Activated naive CD8-positive, alpha-beta T cell treated with anti-CD3 and anti-CD28 coated beads, Interleukin-2, amount 50 U/mL, for 24 hours (primary cell): ENCODE measurements around the gene TEX53.

Source experiments
- ATAC-seq: fragments of 150-1000 bp; cut with Tn5 transposase; one replicate; pipeline ENCODE4 v1.10.0; 2021
- DNase-seq: peaks from one replicate; pipeline ENCODE4 v3.0.0; 2021
- H3K27ac Mint-ChIP-seq: one replicate; pipeline ENCODE4 v1.8.0; 2021; ENCODE audit warnings: mild to moderate bottlenecking, mixed read lengths
- H3K27me3 Mint-ChIP-seq: one replicate; pipeline ENCODE4 v1.8.0; 2021; ENCODE audit warnings: mixed read lengths
- H3K36me3 Mint-ChIP-seq: one replicate; pipeline ENCODE4 v1.8.0; 2021; ENCODE audit warnings: low read depth, mixed read lengths
- H3K4me1 Mint-ChIP-seq: one replicate; pipeline ENCODE4 v1.8.0; 2021; ENCODE audit warnings: mixed read lengths
- H3K4me3 Mint-ChIP-seq: one replicate; pipeline ENCODE4 v1.8.0; 2021; ENCODE audit warnings: mild to moderate bottlenecking, moderate library complexity, mixed read lengths
- H3K9me3 Mint-ChIP-seq: one replicate; pipeline ENCODE4 v1.8.0; 2021; ENCODE audit warnings: mixed read lengths

The TEX53 gene

DNA sequence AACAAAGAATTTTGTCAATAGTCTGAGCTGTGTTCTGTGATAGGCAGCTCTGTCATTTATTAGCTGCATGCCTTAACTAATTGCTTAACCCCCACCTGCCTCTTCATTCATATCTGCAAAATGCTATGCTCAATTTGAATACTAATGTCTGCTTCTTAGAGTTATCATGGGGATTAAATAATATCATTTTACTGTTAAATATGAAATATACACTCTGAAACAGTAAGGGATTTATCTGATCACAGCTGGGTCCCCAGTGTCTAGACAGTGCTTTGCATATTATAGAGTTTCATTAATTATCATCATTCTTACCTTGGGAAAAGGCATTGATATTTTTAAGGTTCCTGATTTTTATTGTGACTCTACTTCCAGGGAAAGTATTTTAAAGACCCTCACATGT is 12.4 kb upstream of the TEX53 start:
- peaks cover 1% of the 10 kb centered on the region for H3K27me3 Mint-ChIP-seq
- H3K9me3 Mint-ChIP-seq = no peaks in the 10 kb centered on the region
- no peak overlapping the region for H3K4me3 Mint-ChIP-seq
- peaks cover 21% of the 10 kb centered on the region for H3K4me1 Mint-ChIP-seq
- no peak overlapping the region for H3K27ac Mint-ChIP-seq
- ATAC-seq (no peak), DNase-seq (no peak)
- H3K36me3 Mint-ChIP-seq = peaks cover 1% of the 10 kb centered on the region

- Mint-ChIP-seq H3K27ac (no peak overlapping the region), H3K4me3 (no peak overlapping the region), H3K4me1 (peaks cover 12% of the 10 kb centered on the region), H3K9me3 (no peaks in the 10 kb centered on the region), H3K27me3 (no peaks in the 10 kb centered on the region), H3K36me3 (peaks cover 1% of the 10 kb centered on the region)
- DNase-seq (no peak), ATAC-seq (no peak)
These were observed 10.5 kb upstream of the TEX53 start for GRCh38 chr9:114668146-114668545.

- ATAC-seq (peak; percentile 59), DNase-seq (no peak)
- Mint-ChIP-seq H3K27me3 (no peaks in the 10 kb centered on the region), H3K4me3 (no peak overlapping the region), H3K4me1 (peaks cover 18% of the 10 kb centered on the region), H3K36me3 (no peaks in the 10 kb centered on the region), H3K9me3 (no peaks in the 10 kb centered on the region), H3K27ac (no peak overlapping the region)
These were observed 9.2 kb upstream of the TEX53 start for GRCh38 chr9:114666851-114667250.

- no peaks in the 10 kb centered on the region for H3K9me3 Mint-ChIP-seq
- H3K27ac Mint-ChIP-seq = no peak overlapping the region
- no peak for ATAC-seq
- no peaks in the 10 kb centered on the region for H3K27me3 Mint-ChIP-seq
- DNase-seq = no peak
- peaks cover 18% of the 10 kb centered on the region for H3K4me1 Mint-ChIP-seq
- no peaks in the 10 kb centered on the region for H3K36me3 Mint-ChIP-seq
- H3K4me3 Mint-ChIP-seq = no peak overlapping the region
These were observed 8.8 kb upstream of the TEX53 start for GRCh38 chr9:114666401-114666800.

DNA sequence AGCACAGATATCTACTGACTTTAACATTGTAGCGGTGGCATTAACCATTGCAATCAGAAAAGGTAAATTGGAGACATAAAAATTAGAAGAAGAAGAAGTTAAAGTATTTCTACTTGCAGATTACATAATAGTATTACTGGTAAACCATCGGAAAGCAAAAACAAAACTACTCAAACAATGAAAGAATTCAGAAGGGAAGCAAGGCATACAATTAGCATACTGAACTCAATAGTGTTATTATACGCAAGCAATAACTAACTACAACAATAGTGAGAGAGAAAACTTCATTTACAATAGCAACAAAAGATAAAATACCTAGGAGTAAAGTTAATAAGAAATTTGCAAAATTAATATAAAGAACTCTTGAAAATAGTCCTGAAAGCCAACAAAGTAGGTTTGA is 6.6 kb upstream of the TEX53 start:
- Mint-ChIP-seq H3K27me3 (no peaks in the 10 kb centered on the region), H3K27ac (no peak overlapping the region), H3K4me1 (peaks cover 18% of the 10 kb centered on the region), H3K9me3 (no peaks in the 10 kb centered on the region), H3K4me3 (no peak overlapping the region), H3K36me3 (no peaks in the 10 kb centered on the region)
- no peak for ATAC-seq
- no peak for DNase-seq

DNA sequence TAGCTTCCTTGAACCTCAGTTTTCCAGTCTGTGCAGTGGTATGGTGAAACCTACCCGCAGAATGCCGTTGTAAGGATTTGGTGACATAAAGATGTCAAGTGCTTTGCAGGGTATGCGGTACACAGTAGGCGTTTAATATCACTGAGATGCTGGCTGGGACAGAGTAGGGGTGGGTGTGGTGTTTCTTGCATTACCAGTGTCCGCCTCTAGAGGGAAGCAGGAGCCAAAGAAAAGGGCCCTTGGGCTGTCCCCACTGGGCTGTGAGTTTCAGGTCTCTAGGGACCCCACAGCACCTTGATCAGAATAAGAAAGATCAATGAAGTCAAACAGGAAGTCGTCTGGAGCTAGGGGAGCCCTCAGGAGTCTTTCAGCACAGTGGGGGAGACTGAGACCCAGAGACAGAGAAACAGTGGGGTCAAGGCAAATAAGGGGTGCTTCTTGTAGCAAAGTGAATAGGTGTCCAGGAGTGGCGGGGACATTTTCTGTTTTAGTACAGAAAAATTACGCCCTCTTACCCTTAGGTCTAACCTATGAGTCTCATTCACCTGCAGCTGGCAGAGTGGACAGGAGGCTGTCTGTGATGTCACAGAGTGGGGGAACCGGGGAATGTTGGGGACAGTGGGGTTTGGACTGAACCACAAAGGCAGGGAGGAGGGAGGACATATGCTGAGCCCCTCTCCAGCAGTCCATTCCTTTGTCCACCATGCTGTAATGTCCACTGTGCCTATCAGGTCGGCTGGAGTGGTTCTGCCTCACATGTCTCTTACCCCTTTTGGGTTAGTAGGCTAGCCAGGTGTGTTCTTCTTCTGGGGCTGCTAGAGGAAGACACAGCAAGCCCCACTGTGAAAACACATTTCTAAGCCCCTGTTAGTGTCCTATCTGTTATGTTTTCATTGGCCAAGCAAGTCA is 4.7 kb upstream of the TEX53 start:
- Mint-ChIP-seq H3K27ac (no peak overlapping the region), H3K9me3 (no peaks in the 10 kb centered on the region), H3K4me3 (no peak overlapping the region), H3K27me3 (no peaks in the 10 kb centered on the region), H3K36me3 (no peaks in the 10 kb centered on the region), H3K4me1 (peaks cover 17% of the 10 kb centered on the region)
- ATAC-seq = peak; percentile 92
- peak; percentile 77 for DNase-seq

DNA sequence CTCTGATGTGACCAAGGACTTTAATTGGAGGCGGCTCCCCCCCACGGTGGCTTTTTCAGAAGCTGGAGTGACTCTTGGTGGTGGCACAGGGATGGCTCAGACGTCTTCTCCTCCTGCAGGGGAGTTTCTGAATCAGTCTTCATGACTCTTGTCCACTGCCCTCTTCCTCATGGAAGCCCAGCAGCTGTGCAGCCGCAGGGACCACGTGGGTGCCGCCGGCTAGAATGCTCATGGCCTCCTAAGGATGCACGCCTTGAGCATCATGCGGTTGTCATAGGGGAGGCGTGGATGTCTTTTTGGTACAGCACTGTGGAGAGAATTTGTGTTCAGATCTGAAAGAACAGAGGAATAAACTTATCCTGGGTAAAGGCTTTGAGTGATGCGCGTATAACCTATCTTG is 1.3 kb downstream of the TEX53 start:
- no peak for ATAC-seq
- Mint-ChIP-seq H3K27ac (no peak overlapping the region), H3K4me1 (peaks cover 24% of the 10 kb centered on the region), H3K9me3 (no peaks in the 10 kb centered on the region), H3K36me3 (peaks cover 4% of the 10 kb centered on the region), H3K4me3 (no peak overlapping the region), H3K27me3 (no peaks in the 10 kb centered on the region)
- no peak for DNase-seq

GRCh38 chr9:114655689-114656088 is 1.9 kb downstream of the TEX53 start:
- Mint-ChIP-seq H3K36me3 (peaks cover 6% of the 10 kb centered on the region), H3K4me1 (peaks cover 27% of the 10 kb centered on the region), H3K4me3 (no peak overlapping the region), H3K27me3 (no peaks in the 10 kb centered on the region), H3K27ac (no peak overlapping the region), H3K9me3 (no peaks in the 10 kb centered on the region)
- no peak for DNase-seq
- ATAC-seq = no peak

DNA sequence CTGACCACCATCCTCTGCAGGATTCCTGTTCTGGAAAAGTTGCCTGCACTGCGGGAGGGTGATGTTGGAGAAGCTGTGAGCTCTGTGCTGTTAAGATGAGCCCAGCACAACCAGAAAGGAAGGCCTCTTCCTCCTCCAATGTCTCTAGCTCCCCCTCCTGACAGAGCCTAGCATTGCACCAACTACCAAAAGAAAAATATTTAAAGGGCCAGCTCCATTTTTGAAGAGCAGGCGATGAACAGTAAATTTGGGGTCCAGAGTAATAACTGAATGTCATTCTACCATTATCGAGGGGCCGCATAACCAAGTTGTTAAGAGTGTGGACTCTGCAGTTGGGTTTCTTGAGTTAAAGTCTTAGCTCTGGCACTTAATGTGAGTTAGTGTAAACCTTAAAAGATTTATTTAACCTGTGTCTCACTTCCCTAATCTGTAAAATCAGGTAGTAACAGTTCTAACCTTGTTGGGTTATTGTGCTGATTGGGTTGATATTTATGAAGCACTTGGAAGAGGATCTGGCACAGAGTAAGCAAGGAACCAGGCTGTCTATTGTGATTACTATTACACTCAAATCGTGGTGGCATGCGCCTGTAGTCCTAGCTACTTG is 3.9 kb downstream of the TEX53 start:
- H3K36me3 Mint-ChIP-seq = peaks cover 17% of the 10 kb centered on the region
- no peaks in the 10 kb centered on the region for H3K27me3 Mint-ChIP-seq
- no peak overlapping the region for H3K4me3 Mint-ChIP-seq
- no peak overlapping the region for H3K27ac Mint-ChIP-seq
- peaks cover 33% of the 10 kb centered on the region for H3K4me1 Mint-ChIP-seq
- ATAC-seq (peak; percentile 45), DNase-seq (peak; percentile 85)
- no peaks in the 10 kb centered on the region for H3K9me3 Mint-ChIP-seq

DNA sequence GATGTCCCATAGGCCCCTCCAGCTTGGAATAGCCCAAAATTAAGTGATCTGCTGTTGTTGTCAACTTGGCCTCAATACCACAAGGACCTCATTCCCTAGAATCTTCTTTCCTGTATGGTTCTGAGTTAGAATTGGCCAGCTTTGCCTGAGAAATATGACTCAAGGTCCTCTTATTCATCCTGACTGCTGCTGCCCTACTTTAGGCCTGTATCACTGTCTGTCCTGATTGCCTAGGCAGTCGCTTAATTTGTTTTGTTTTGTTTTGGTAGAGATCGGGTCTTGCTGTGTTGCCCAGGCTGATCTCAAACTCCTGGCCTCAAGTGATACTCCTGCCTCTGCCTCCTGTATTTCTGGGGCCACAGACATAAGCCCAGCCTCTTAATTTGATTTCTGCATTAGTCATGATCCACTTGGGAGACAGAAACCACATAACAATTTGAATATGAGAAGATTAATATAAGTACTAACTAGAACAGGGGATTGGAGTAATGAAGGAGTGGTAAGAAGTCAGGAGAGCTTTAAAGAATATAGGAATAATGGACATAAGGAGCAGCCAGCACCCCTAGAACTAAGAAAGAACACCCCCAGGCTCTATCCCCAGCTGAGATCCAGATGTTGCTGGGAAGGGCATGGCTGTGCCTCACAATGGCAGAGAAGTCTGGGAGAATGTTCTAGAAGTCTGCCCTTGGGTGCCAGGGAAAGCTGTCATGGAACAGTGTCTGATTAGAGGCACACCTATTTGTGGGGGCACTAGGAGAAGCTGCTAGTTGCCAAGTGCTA is 4.6 kb downstream of the TEX53 start:
- peaks cover 33% of the 10 kb centered on the region for H3K4me1 Mint-ChIP-seq
- peak; percentile 47 for ATAC-seq
- no peaks in the 10 kb centered on the region for H3K27me3 Mint-ChIP-seq
- DNase-seq = no peak
- H3K4me3 Mint-ChIP-seq = no peak overlapping the region
- H3K36me3 Mint-ChIP-seq = peaks cover 24% of the 10 kb centered on the region
- H3K27ac Mint-ChIP-seq = no peak overlapping the region
- H3K9me3 Mint-ChIP-seq = no peaks in the 10 kb centered on the region

DNA sequence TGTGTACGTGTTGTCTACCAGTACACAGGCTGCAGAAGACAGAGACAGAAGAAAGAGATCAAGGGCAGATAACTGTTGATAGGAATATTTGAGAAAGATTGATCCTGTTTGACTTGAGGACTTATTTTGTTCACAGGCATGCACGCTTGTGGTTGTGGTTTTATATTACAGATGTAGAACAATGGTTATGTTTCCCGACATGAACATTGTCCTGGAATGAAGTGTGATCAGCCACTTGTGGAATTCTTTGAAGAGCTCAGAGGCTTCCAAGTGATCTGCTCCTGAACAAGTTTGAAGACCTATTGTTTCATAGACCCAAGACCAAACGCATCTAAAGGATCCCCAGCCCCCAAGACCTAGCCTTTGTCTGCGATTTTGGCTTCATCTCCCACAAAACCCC is 13.7 kb downstream of the TEX53 start:
- DNase-seq (no peak), ATAC-seq (no peak)
- no peaks in the 10 kb centered on the region for H3K27me3 Mint-ChIP-seq
- H3K4me3 Mint-ChIP-seq = no peak overlapping the region
- H3K36me3 Mint-ChIP-seq = peaks cover 68% of the 10 kb centered on the region
- H3K9me3 Mint-ChIP-seq = no peaks in the 10 kb centered on the region
- H3K27ac Mint-ChIP-seq = no peak overlapping the region
- H3K4me1 Mint-ChIP-seq = peaks cover 5% of the 10 kb centered on the region

DNA sequence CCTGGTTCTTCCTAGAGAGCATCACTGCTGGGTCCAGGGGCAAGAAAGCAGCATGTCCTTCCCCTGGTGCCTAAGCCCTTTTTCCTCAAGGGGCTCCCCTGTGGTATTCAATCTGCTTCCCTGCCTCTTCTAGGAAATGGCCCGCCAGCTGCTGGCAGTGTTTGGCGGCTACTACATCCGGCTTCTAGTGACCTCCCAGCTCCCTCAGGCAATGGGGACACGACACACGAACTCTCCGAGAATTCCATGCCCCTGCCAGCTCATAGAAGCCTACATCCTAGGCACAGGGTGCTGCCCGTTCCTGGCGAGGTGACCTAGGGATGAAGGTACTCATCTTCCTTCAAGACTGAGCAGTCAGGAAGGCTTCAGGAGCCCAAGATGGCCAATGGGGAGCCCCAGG is 14.6 kb downstream of the TEX53 start:
- no peak for ATAC-seq
- no peak overlapping the region for H3K27ac Mint-ChIP-seq
- peaks cover 5% of the 10 kb centered on the region for H3K4me1 Mint-ChIP-seq
- H3K36me3 Mint-ChIP-seq = peaks cover 62% of the 10 kb centered on the region
- H3K27me3 Mint-ChIP-seq = no peaks in the 10 kb centered on the region
- no peak overlapping the region for H3K4me3 Mint-ChIP-seq
- DNase-seq = no peak
- no peaks in the 10 kb centered on the region for H3K9me3 Mint-ChIP-seq

DNA sequence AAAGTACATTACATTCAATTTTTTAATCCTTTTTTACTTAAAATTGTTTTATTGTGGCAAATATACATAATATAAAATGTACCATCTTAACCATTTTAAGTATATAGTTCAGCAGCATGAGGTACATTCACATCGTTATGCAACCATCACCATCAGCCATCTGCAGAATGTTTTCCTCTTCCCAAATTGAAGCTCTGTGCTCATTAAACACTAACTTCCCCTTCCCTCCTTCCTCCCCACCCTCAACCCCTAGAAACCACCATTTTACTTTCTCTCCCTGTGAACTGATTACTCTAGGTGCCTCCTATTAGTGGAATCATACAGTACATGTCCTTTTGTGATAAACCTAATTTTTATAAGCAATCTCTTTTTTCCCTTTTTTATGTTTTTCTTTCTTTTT is 15.6 kb downstream of the TEX53 start:
- DNase-seq = no peak
- H3K4me3 Mint-ChIP-seq = no peak overlapping the region
- H3K27me3 Mint-ChIP-seq = no peaks in the 10 kb centered on the region
- ATAC-seq = no peak
- no peaks in the 10 kb centered on the region for H3K9me3 Mint-ChIP-seq
- peak overlapping the region; percentile 34 for H3K27ac Mint-ChIP-seq
- H3K4me1 Mint-ChIP-seq = peaks cover 5% of the 10 kb centered on the region
- peaks cover 60% of the 10 kb centered on the region for H3K36me3 Mint-ChIP-seq

DNA sequence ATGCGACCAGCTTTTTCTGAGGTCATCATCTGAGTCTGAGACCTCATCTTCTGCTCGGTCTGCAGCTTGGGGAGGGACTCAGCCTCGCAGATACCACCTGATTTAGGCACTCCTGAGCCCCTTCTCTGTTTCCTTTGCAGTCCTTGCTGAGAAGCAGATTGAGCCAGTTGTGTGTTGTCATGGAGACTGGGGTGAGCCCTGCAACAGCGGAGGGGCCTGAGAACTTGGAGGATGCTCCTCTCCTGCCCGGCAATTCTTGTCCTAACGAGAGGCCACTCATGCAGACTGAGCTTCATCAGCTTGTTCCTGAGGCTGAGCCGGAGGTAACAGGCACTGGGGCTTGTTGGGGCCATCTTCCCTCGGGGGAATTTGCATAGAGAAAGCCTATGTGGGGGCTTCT is 19.2 kb downstream of the TEX53 start:
- no peak for DNase-seq
- ATAC-seq = no peak
- no peaks in the 10 kb centered on the region for H3K9me3 Mint-ChIP-seq
- H3K4me1 Mint-ChIP-seq = peaks cover 5% of the 10 kb centered on the region
- H3K4me3 Mint-ChIP-seq = no peak overlapping the region
- peaks cover 47% of the 10 kb centered on the region for H3K36me3 Mint-ChIP-seq
- no peaks in the 10 kb centered on the region for H3K27me3 Mint-ChIP-seq
- no peak overlapping the region for H3K27ac Mint-ChIP-seq

DNA sequence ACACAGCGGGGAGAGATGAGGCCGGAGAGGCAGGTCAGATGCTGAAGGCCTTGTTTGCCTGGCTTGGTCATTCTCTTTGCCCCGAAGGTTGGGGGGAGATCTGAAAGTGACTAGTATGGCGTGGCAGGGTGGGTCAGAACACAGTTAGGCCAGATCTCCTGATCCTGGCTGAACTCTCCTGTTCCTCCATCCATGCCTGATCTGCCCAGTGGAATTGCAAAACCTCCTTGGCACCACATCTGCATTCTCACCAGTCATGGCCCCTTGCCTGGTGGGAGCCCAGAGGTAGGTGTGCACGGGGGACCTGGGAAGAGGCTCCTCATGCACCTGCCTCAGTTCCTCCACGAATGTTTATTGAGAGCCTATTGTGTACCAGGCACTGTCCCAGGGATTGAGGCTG is 23.2 kb downstream of the TEX53 start:
- H3K9me3 Mint-ChIP-seq = no peaks in the 10 kb centered on the region
- H3K27me3 Mint-ChIP-seq = no peaks in the 10 kb centered on the region
- DNase-seq = no peak
- H3K4me3 Mint-ChIP-seq = no peak overlapping the region
- peaks cover 47% of the 10 kb centered on the region for H3K36me3 Mint-ChIP-seq
- no peak for ATAC-seq
- no peak overlapping the region for H3K27ac Mint-ChIP-seq
- no peaks in the 10 kb centered on the region for H3K4me1 Mint-ChIP-seq
